Measurements from ENCODE around the gene CCL3. TPM values are rescaled to one million over a fixed set of nuclear protein-coding genes. Genes with fewer than 3 reads are reported as not detected.

The CCL3 gene
- not detected in 2 replicates for total RNA-seq

GRCh38 chr17:36089888-36090836 lies at the start of gene CCL3:
Gene CCL3 (minus strand): TSS chr17:36090143. CDS start chr17:36090058, 85 bp downstream.

DNA sequence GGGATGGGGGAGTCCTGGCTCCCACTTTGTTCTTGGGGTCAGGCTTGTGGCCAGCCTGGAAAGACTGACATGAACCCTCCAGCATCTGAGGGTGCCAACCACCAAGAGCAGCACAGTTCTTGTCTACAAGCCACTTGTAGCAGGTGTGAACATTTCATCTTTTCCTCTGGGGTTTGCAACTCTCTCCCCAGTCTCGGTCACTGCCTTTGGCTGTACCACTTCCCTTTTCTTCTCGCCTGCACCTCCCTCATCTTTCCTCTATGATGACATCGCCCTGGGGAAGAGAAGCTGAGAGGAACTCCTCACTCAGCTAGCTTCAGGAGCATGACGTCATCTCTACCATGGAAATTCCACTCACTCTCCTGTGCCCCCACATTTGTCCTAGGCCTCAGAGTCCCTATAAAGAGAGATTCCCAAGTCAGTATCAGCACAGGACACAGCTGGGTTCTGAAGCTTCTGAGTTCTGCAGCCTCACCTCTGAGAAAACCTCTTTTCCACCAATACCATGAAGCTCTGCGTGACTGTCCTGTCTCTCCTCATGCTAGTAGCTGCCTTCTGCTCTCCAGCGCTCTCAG lies 13.5 kb upstream of the CCL3 start, which contains the start of gene CCL4:
TSS of gene CCL4 (plus strand) at position 427 of the 575 bp plus-strand sequence. CDS start at position 506, 79 bp downstream.

DNA sequence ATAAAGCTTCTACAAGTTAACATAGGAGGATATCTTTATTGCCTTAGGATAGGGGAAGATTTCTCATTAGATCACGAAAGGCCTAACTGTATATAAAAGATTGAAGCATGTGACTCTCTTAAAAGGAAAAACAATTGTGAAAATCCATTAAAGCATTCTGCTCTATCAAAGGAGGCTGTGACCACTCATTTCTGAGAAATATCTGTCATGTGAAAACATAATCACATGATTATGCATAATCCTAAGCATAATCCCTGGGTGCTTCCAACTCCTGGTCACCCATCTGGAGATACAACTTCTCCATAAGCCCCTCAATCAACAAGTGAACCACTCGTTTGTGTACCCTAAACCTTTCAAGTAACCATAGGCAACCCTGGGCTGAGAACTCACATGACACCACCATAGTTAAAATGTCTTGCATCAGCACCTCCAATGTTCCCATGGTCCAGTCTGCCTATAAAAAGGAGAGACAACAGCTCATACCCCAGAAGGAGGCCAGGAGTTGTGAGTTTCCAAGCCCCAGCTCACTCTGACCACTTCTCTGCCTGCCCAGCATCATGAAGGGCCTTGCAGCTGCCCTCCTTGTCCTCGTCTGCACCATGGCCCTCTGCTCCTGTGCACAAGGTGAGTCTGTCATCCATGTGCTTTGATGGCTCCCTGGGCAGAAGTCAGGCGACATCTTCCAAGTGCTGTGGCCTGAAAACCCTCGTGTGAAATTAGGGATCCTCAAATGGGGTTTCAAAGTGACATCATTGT lies 26.0 kb downstream of the CCL3 start, which contains the start of gene CCL18:
TSS of gene CCL18 (plus strand) at position 487 of the 756 bp plus-strand sequence. CDS start at position 558, 71 bp downstream.

Small RNA genes within 50 kb of the gene (small RNA-seq; reads per million reads assigned to genes)
- gene RN7SL301P = not detected

Other genes with a start within 250 kb of the CCL3 start
- not detected in 2 replicates for gene HEATR9, start 221.3 kb downstream of the CCL3 start, total RNA-seq
- not detected in 2 replicates for gene CCL5, start 209.8 kb downstream of the CCL3 start, total RNA-seq
- 0.37 TPM in 1 of 2 replicates, not detected in the other for gene RDM1, start 159.4 kb downstream of the CCL3 start, total RNA-seq
- not detected in 2 replicates for gene LYZL6, start 146.4 kb downstream of the CCL3 start, total RNA-seq
- gene CCL16, start 108.6 kb downstream of the CCL3 start, total RNA-seq = not detected in 2 replicates
- not detected in 2 replicates for gene CCL14, start 103.4 kb downstream of the CCL3 start, total RNA-seq
- gene CCL15, start 88.6 kb downstream of the CCL3 start, total RNA-seq = not detected in 2 replicates
- not detected in 2 replicates for gene CCL23, start 72.2 kb downstream of the CCL3 start, total RNA-seq
- gene CCL18, start 25.9 kb downstream of the CCL3 start, total RNA-seq = not detected in 2 replicates
- gene CCL4, start 13.7 kb upstream of the CCL3 start, total RNA-seq = not detected in 2 replicates
- gene TBC1D3B, start 86.5 kb upstream of the CCL3 start, total RNA-seq = 0.37 and 0.59 TPM in 2 replicates
- not detected in 2 replicates for gene CCL3L1, start 106.6 kb upstream of the CCL3 start, total RNA-seq
- gene CCL4L2, start 120.9 kb upstream of the CCL3 start, total RNA-seq = 0.37 TPM in 1 of 2 replicates, not detected in the other
- under 0.01 TPM in 1 of 2 replicates, not detected in the other for gene TBC1D3I, start 174.4 kb upstream of the CCL3 start, total RNA-seq
- gene TBC1D3G, start 233.7 kb upstream of the CCL3 start, total RNA-seq = not detected in 2 replicates